Activated CD8-positive, alpha-beta memory T cell treated with anti-CD3 and anti-CD28 coated beads, Interleukin-2, amount 10 ng/mL, durations not matched to agents 7 days and 5 days (primary cell): ENCODE results near the gene PTGS1. TPM values are rescaled to one million over a fixed set of nuclear protein-coding genes. Genes with fewer than 3 reads are reported as not detected.

Source experiments
- ATAC-seq: fragments of 150-1000 bp; cut with Tn5 transposase; one replicate; pipeline ENCODE4 v1.10.0; 2021; ENCODE audit warnings: moderate library complexity
- CTCF ChIA-PET: fragments of 350-600 bp; sonication (Branson Sonifier 250); formaldehyde crosslinking; loops from one replicate; lab custom pipeline; 2021; ENCODE audit warnings: antibody characterized with exemption; lab: Charles Lee
- DNase-seq: peaks from one replicate; pipeline ENCODE4 v3.0.0-alpha.2; 2020
- H3K27ac Mint-ChIP-seq: one replicate; pipeline ENCODE4 v1.8.0; 2021; ENCODE audit warnings: mild to moderate bottlenecking, mixed read lengths
- H3K27me3 Mint-ChIP-seq: one replicate; pipeline ENCODE4 v1.8.0; 2021; ENCODE audit warnings: mixed read lengths
- H3K36me3 Mint-ChIP-seq: one replicate; pipeline ENCODE4 v1.8.0; 2021; ENCODE audit warnings: mild to moderate bottlenecking, mixed read lengths
- H3K4me1 Mint-ChIP-seq: one replicate; pipeline ENCODE4 v1.8.0; 2021; ENCODE audit warnings: mixed read lengths
- H3K4me3 Mint-ChIP-seq: one replicate; pipeline ENCODE4 v1.8.0; 2021; ENCODE audit warnings: mild to moderate bottlenecking, moderate library complexity, mixed read lengths
- H3K9me3 Mint-ChIP-seq: one replicate; pipeline ENCODE4 v1.8.0; 2022; ENCODE audit warnings: low read depth, mixed read lengths
- total RNA-seq, 2 experiments: library from RNA; stranded (reverse); gene quantifications; one replicate each; pipeline ENCODE4 v1.2.3, GENCODE V29; 2021

Gene PTGS1
- total RNA-seq, 2 experiments from 2014 or later: 0.35 to 1.0 TPM

DNA sequence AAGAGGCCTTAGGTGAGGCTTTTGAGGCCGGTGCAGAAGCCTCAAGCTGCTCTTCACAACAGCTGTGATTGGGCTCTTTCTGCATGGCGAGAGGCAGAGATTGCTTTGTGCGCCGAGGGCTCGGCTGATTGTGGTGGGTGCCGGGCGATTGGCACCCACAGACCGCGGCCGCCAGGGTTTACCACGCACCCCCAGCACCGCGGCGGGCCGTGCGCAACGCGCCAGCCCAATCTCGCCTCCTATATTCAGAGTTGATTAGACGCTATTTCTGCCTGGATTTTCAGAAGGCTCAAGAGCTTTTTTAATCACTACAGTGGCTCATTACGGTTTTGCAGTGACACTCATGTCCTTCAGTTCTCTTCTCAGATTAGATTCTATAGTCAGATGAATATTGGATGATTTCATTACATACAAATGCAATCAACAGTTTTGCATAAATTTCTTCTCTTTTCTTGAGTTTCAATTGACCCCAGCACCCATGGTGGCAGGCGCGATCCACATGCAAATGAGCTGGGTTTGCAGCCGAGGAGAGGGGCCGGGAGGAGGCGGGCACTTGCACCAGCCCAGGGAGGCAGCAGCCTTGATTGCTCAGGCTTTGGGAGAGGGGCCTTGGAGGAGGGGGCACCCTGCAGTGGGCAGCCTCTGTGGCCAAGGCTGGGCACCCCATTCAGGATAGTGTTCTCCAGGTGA, 33.8 kb upstream of the PTGS1 start:
- CTCF ChIA-PET: interaction anchor here (1.2 to 1.5 kb wide), 3 partner anchors 13 to 210 kb away, joined by 3 to 4 read pairs (median 3); no protein-coding TSS in a partner anchor
- DNase-seq: no peak
- no peak for ATAC-seq
- H3K9me3 Mint-ChIP-seq: no peaks in the 10 kb centered on the region
- no peak overlapping the region for H3K4me3 Mint-ChIP-seq
- H3K36me3 Mint-ChIP-seq: no peaks in the 10 kb centered on the region
- no peak overlapping the region for H3K27ac Mint-ChIP-seq
- H3K27me3 Mint-ChIP-seq: peaks cover 10% of the 10 kb centered on the region
- H3K4me1 Mint-ChIP-seq: no peaks in the 10 kb centered on the region

DNA sequence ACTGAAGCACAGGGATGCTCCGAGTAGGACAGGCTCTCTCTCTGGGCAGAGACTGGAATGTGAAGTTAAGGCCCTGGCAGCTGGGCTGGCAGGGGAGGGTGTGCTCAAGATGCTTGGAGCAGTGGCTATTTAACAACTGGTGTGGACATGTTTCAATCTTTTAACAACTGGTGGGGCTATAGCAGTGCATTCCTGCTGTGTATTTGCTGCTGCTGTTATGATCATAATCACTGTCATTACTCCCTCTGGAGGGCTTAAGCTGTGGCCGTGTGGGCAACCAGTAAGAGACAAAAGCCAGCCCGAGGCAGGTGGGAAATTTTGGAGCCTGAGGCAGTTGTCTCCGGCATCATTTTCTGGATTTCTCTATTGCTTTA, 33.3 kb upstream of the PTGS1 start:
- no peaks in the 10 kb centered on the region for H3K36me3 Mint-ChIP-seq
- H3K27ac Mint-ChIP-seq: no peak overlapping the region
- H3K27me3 Mint-ChIP-seq: peaks cover 10% of the 10 kb centered on the region
- H3K9me3 Mint-ChIP-seq: no peaks in the 10 kb centered on the region
- CTCF ChIA-PET: interaction anchor here (1.2 kb wide), 1 partner anchor 210 kb away, joined by 3 read pairs; no protein-coding TSS in a partner anchor
- no peaks in the 10 kb centered on the region for H3K4me1 Mint-ChIP-seq
- H3K4me3 Mint-ChIP-seq: no peak overlapping the region
- ATAC-seq (no peak), DNase-seq (no peak)

DNA sequence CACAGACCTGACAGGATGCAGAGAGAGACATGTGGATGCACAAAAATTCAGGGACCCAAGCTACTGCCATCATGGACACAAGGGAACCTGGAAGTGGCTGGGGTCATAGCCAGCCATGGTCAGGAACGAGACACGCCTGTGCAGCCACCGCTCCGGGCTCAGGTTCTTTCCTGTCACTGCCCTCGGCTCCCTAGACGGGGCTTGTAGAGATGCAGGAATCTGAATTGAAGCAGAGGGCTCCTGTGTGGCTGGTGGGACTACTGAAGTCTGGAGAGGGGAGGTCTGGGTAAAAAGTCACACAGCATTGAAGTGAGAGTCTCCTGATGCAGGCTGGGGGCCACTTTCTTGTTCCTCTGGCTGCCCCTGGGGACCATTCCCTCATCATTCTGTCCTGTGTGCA, 32.3 kb upstream of the PTGS1 start:
- Mint-ChIP-seq H3K4me3 (no peak overlapping the region), H3K9me3 (no peaks in the 10 kb centered on the region), H3K4me1 (no peaks in the 10 kb centered on the region), H3K36me3 (no peaks in the 10 kb centered on the region), H3K27ac (no peak overlapping the region), H3K27me3 (peaks cover 10% of the 10 kb centered on the region)
- DNase-seq: no peak
- CTCF ChIA-PET: interaction anchor here (0.7 to 1.9 kb wide), 3 partner anchors 12 to 239 kb away, joined by 3 to 7 read pairs (median 4); no protein-coding TSS in a partner anchor
- no peak for ATAC-seq

DNA sequence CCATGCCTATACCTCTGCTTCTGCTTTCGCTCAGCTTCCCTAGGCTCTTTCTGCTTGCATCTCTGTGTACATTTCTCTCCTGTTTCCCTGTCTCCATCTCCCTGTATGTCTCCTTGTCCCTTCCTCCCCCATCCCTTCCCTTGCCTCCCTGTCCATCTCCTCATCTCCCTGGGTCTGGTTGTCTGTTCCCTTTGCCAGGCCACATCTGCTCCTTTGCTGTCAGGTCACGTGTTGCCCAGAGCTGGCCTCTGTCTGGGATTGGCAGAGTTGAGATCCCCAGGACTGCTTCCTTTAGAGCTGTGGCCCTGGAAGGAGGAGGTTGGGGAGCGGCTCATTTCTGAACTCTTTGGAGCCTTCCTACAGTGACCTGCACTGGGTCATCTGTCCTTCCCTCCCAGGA, 31.8 kb upstream of the PTGS1 start:
- CTCF ChIA-PET: interaction anchor here (0.8 to 1.9 kb wide), 2 partner anchors 12 to 240 kb away, joined by 4 to 7 read pairs; no protein-coding TSS in a partner anchor
- H3K27ac Mint-ChIP-seq: no peak overlapping the region
- no peak for ATAC-seq

DNA sequence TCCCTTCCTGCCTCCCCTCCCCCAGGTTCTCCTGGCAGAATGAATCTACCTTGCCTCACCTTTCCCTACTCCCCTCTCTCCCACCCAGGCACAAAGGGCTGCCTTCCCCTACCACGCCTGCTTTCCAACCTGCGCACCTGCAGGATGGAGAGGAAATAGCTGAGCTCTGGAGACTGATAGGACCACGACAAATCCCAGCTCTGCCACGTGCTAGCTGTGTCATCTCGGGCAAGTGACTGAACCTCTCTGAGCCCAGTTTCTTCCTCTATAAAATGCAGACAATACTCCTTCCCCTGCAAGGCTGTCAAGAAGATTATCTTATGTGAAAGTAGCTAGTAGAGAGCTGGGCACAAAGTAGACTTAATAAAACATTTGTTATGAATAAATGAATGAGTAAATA, 31.2 kb upstream of the PTGS1 start:
- Mint-ChIP-seq H3K4me3 (no peak overlapping the region), H3K27me3 (peaks cover 13% of the 10 kb centered on the region), H3K27ac (no peak overlapping the region), H3K4me1 (no peaks in the 10 kb centered on the region), H3K36me3 (no peaks in the 10 kb centered on the region), H3K9me3 (no peaks in the 10 kb centered on the region)
- DNase-seq: no peak
- CTCF ChIA-PET: interaction anchor here (0.8 to 1.9 kb wide), 2 partner anchors 11 to 240 kb away, joined by 4 to 7 read pairs; no protein-coding TSS in a partner anchor
- no peak for ATAC-seq

More for the DNA sequence above, 31.8 kb upstream of the PTGS1 start:
- no peaks in the 10 kb centered on the region for H3K36me3 Mint-ChIP-seq
- no peaks in the 10 kb centered on the region for H3K4me1 Mint-ChIP-seq
- H3K27me3 Mint-ChIP-seq: peaks cover 12% of the 10 kb centered on the region
- no peak overlapping the region for H3K4me3 Mint-ChIP-seq
- no peak for DNase-seq
- no peaks in the 10 kb centered on the region for H3K9me3 Mint-ChIP-seq

DNA sequence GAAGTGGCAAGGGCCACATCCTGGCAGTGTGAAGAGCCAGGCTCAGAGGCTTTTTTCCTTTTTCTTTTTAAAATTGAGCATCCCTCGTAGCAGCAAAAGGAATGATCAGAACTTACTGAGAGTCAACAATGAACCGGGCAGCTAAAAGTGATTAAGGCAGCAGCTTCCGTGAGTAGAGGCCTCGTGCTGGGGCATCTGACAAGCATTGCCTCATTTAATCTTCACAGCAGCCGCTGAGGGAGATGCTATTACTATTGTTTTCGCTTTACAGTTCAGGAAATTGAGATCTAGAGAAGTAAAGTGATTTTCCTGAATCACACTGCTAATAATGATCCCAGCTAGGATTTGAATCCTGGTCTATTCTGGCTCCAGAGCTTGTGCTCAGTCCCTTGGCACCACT, 30.7 kb upstream of the PTGS1 start:
- Mint-ChIP-seq H3K27me3 (peaks cover 13% of the 10 kb centered on the region), H3K9me3 (no peaks in the 10 kb centered on the region), H3K4me3 (no peak overlapping the region), H3K4me1 (no peaks in the 10 kb centered on the region), H3K36me3 (no peaks in the 10 kb centered on the region), H3K27ac (no peak overlapping the region)
- DNase-seq (no peak), ATAC-seq (no peak)
- CTCF ChIA-PET: interaction anchor here (1.9 kb wide), 1 partner anchor 10 kb away, joined by 7 read pairs; no protein-coding TSS in a partner anchor

DNA sequence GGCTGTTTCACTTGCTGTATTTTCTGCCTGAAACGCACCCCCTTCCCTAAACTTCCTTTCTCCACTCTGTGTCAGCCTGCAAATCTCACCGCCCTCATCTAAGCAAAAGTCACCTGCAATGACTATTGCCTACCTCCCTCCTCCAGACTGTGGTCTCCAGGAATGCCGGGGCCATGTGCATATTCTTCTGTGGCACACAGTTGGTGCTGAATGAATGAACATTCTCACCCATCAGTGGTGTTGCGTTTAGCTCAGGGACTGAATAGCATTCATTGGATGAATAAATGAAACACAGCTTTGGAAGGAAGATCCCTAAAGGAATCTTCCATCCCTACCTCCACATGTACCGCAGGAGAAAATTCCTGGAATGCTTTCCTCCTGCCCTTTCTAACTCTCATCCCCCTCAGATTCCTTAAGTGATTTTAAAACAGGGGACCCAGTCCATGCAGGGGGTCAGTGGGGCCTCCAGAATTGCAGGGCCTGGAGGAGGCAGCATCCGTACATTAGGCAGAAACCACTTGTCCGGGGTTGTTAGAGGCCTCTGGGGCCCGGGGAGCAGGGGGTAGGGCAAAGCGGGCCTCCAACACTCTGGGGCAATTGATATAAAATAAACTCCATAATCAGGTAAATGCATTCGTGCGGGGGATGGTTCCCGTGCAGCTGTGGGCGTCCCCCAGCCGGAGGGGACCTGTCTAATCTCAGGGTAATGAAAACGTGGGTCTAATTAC, 28.3 kb upstream of the PTGS1 start:
- ATAC-seq (no peak), DNase-seq (no peak)
- Mint-ChIP-seq H3K9me3 (no peaks in the 10 kb centered on the region), H3K4me3 (no peak overlapping the region), H3K27ac (no peak overlapping the region), H3K4me1 (peaks cover 4% of the 10 kb centered on the region), H3K36me3 (no peaks in the 10 kb centered on the region), H3K27me3 (peaks cover 22% of the 10 kb centered on the region)
- CTCF ChIA-PET: interaction anchor here (1.1 kb wide), 1 partner anchor 243 kb away, joined by 3 read pairs; no protein-coding TSS in a partner anchor

DNA sequence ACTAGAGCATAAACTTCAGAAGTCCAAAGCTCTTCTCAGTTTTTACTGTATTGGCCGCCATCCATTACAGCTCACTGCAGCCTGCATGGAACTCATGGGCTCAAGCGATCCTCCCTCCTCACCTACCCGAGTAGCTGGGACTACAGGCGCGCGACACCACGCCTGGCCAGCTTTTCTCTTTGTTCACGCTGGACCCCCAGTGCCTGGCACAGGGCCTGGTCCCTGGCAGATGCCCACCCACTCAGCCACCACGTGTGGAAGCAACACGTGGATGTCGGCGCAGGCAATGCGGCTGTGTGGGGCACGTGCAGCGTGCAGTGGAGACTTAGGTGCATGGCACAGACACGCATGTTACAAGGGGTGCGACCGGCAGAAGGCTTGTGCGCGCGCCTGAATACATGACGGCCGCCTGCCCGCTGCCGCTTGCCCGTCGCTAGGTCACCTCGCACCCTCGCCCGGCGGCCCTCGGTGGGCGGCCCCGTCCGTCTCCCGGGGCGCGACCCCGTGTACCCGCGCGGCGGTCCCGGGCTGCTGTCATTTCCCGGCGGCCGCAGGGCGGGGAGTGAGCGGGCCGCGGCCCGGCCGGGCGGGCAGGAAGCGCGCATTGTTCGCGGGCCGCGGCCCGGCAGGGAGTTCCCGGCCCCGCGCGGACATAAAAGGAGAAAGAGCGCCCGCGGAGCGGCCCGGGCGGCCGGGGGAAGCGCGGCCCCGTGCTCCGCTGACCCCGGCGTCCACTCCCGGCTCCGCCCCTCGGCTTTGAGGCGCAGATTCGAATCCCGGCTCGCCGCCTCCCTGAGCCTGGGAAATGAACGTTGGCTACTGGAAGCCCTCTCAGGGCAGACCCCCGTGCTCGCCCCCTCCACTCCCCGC, 24.1 kb upstream of the PTGS1 start:
- Mint-ChIP-seq H3K4me1 (peaks cover 26% of the 10 kb centered on the region), H3K36me3 (no peaks in the 10 kb centered on the region), H3K4me3 (peak overlapping the region; percentile 61), H3K9me3 (no peaks in the 10 kb centered on the region), H3K27ac (peak overlapping the region; percentile 47), H3K27me3 (peaks cover 28% of the 10 kb centered on the region)
- ATAC-seq: peak; percentile 45
- peak; percentile 43 for DNase-seq
- CTCF ChIA-PET: interaction anchor here (1.3 to 12.9 kb wide), 3 partner anchors 202 to 250 kb away, joined by 3 to 304 read pairs (median 143); no protein-coding TSS in a partner anchor

DNA sequence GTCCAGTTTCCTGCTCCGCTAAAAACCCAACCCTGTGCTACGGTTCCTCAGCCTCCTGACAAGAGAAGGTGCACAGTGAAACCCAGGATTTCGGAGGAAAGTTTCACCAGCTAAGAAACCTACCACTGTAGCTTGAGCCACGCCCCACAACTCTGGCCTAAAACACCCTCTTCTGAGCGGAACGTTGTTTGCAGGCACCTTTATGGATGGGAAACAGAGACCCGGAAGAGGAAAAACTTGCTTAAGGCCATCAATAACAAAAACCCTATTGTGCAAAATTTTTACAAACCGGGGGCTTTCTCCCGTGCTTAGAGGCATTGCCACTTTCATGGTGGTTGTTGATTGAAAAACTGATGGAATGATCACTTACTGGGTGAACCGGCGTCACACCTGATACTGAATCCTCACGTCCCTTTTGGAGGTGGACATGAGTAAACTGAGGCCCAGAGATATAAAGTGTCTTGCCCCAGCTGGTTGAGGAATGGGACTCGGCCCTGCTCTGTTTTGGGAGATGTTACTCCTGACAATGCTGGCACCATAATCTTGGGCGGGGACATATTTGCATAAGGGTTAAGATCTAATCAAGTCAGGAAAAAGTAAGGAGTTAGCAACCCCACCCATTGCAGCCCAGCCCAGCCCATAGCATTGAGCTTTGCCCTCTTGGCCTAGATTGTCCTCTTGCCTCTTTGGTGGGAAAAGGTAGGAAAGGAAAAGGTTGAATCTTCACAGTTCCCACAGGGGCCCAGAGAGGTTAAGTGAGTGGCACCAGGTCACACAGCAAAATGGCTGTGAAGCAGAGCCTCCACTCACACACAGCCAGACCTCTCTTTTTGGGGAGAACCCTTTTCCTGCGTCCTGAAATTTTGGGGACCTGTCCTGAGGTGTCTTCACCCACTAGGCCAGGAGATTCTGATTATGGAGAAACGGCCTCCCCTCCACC, 23.2 kb upstream of the PTGS1 start:
- Mint-ChIP-seq H3K4me1 (peaks cover 26% of the 10 kb centered on the region), H3K4me3 (peak overlapping the region; percentile 61), H3K36me3 (no peaks in the 10 kb centered on the region), H3K27ac (peak overlapping the region; percentile 47), H3K27me3 (peaks cover 28% of the 10 kb centered on the region), H3K9me3 (peaks cover under 1% of the 10 kb centered on the region)
- ATAC-seq (no peak), DNase-seq (peak; percentile 48)
- CTCF ChIA-PET: interaction anchor here (1.1 to 12.9 kb wide), 4 partner anchors 202 to 735 kb away, joined by 3 to 304 read pairs (median 73); no protein-coding TSS in a partner anchor

DNA sequence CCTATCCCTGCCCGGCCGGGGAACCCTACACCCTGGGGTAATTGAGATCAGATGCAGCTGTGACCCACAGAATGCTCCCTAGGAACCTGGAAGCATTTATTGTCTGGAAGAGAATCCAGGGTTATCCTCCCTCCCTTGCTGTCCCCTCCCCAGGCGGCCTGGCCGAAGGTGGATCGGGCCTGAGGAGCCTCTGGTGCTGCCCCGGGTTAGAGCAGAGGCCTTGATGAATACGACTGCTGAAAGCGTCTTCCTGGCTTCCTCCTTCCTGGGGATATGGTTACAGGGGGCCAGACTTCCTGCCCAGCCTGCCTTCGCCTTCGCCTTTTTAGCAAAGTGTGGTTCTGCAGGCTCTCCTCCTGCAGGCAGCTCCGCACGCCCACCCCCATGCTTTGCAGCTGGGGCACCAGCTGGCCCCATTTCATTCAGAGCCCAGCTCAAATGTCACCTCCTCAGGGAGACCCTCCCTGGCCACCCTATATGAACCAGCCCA, 22.5 kb upstream of the PTGS1 start:
- Mint-ChIP-seq H3K36me3 (no peaks in the 10 kb centered on the region), H3K27me3 (peaks cover 28% of the 10 kb centered on the region), H3K9me3 (peaks cover 2% of the 10 kb centered on the region), H3K4me3 (no peak overlapping the region), H3K27ac (peak overlapping the region; percentile 12), H3K4me1 (peaks cover 26% of the 10 kb centered on the region)
- ATAC-seq (no peak), DNase-seq (no peak)
- CTCF ChIA-PET: interaction anchor here (1.1 to 12.9 kb wide), 4 partner anchors 21 to 735 kb away, joined by 3 to 304 read pairs (median 74); no protein-coding TSS in a partner anchor

DNA sequence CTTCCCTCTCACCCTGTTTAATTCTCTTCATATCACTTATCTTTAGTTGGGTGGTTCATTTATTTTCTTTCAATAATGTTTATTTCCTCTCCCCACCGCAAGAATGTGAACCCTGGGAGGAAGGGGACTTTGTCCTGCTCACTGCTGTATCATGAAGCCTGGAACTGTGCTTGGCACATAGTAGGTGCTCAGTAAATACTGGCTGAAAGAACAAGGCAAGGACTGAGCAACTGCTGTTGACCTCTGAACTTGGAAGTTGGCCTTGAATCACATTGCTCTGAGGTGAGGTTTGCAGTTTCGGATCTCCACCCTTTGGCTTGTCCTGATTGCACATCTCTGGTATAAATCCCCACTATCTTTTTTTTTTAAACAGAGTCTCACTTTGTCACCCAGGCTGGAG, 22.0 kb upstream of the PTGS1 start:
- peaks cover 2% of the 10 kb centered on the region for H3K9me3 Mint-ChIP-seq
- DNase-seq (no peak), ATAC-seq (no peak)
- H3K36me3 Mint-ChIP-seq: no peaks in the 10 kb centered on the region
- no peak overlapping the region for H3K4me3 Mint-ChIP-seq
- peaks cover 28% of the 10 kb centered on the region for H3K27me3 Mint-ChIP-seq
- CTCF ChIA-PET: interaction anchor here (2.2 to 12.9 kb wide), 4 partner anchors 21 to 256 kb away, joined by 6 to 304 read pairs (median 78); partner anchors contain the start of gene TTLL11
- H3K27ac Mint-ChIP-seq: no peak overlapping the region
- peaks cover 26% of the 10 kb centered on the region for H3K4me1 Mint-ChIP-seq
